GM23338 (cell line): Measurements from ENCODE around the gene NLRP7.
"Not testable (repeated sequence)": the region's sequence is repeated elsewhere in the genome, so short reads cannot be mapped to it uniquely, and the experiment has no call there.

Experiments
- CTCF ChIP-seq, 2 experiments: fragments of 200-600 bp in 1 of 2; sonication (generic) in 1 of 2; conservative IDR thresholded peaks; 2 replicates each; pipeline versions ENCODE4 v1.5.1 to v1.6.1; 2016 to 2017; ENCODE audit warnings: antibody characterized with exemption in 2 of 2, low read depth in 2 of 2, mild to moderate bottlenecking in 2 of 2, moderate library complexity in 1 of 2
- ETS1 ChIP-seq: IDR thresholded peaks from 2 replicates; pipeline ENCODE4 v1.6.1; 2016; ENCODE audit warnings: antibody characterized with exemption
- EZH2 ChIP-seq: fragments of 200-600 bp; sonication (generic); IDR thresholded peaks from one replicate; pipeline ENCODE4 v1.8.0; 2017; ENCODE audit warnings: antibody characterized with exemption, mild to moderate bottlenecking, low read depth; ENCODE audit not compliant: unreplicated experiment
- EZH2phosphoT487 ChIP-seq: fragments of 200-600 bp; sonication (generic); IDR thresholded peaks from one replicate; pipeline ENCODE4 v1.8.1; 2018; ENCODE audit warnings: antibody characterized with exemption; ENCODE audit not compliant: unreplicated experiment
- POLR2AphosphoS5 ChIP-seq: IDR thresholded peaks from 2 replicates; pipeline ENCODE4 v1.6.1; 2016; ENCODE audit warnings: antibody characterized with exemption, low read depth
- REST ChIP-seq: IDR thresholded peaks from one replicate; pipeline ENCODE4 v1.6.1; 2018; ENCODE audit warnings: antibody characterized with exemption; ENCODE audit not compliant: unreplicated experiment
- ZNF331 ChIP-seq: fragments of 250-450 bp; sonication (Bioruptor Pico); IDR thresholded peaks from 2 replicates; pipeline ENCODE4 v1.5.0; 2020; ENCODE audit warnings: low read depth, mild to moderate bottlenecking, moderate library complexity

GRCh38 chr19:54953345-54953713 lies 6.0 kb upstream of the NLRP7 start:
- not testable (repeated sequence) for TF ChIP-seq CTCF (conservative IDR thresholded peaks at IDR 0.05; ENCODE audit: low read depth in 2 of 2); REST; ETS1; POLR2AphosphoS5; EZH2; EZH2phosphoT487; ZNF331 (CRISPR knock-in tag)
